ENCODE measurements around the gene CLIP4.

DNA sequence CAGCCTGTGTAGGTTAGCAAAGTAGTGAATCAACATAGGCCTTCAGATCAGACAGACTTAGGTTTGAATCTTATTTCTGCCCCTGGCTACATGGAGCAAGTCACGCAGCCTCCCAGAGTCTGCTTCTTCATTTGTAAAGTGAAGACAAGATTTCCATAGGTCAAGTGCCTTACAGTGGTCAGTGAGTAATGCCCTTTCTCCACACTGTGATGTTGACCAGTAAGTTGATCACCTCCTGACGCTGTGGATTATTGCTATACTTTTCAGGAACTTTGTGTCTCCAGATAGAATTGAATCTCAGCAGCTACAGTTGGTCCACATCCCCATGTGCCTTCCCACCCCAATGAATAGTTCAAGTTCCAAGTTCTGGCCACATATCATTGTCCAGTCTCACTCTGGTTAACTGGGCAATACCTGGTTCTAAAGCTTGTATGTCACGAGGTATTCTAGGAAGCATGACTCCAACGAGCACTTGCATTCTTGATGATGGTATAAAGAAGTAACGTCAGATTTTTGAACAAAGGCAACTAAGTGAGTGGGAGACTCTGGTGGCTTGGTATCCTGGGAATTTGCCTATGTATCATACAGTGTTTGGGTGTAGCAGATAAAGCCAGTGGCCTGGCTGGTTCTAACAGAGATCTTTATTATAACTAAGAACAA is 2.1 kb upstream of the CLIP4 start:
- TF ChIP-seq TAF1 (IDR thresholded peaks at IDR 0.05; ENCODE audit: borderline replicate concordance, low read depth, low read length), result no peak
- TF ChIP-seq POLR2A (IDR thresholded peaks at IDR 0.05; ENCODE audit: low read depth, low read length), result no peak
- no peak for TF ChIP-seq POLR2AphosphoS5 (IDR thresholded peaks at IDR 0.05; ENCODE audit: low read depth, low read length)
